Activated CD8-positive, alpha-beta memory T cell treated with anti-CD3 and anti-CD28 coated beads for 4 hours (primary cell): ENCODE measurements around the gene TRIO.

Experiments
- DNase-seq, 2 donors: peaks; one replicate each; pipeline ENCODE4 v3.0.0-alpha.2; 2020; ENCODE audit warnings: low read depth in 2 of 2

Gene TRIO

GRCh38 chr5:14436801-14437542 lies 293.8 kb downstream of the TRIO start:
- no peak for DNase-seq

- no peak for DNase-seq
These were observed 295.1 kb downstream of the TRIO start for GRCh38 chr5:14438195-14438606.

GRCh38 chr5:14439087-14439871 lies 296.1 kb downstream of the TRIO start:
- no peak for DNase-seq

GRCh38 chr5:14440223-14440581 lies 297.1 kb downstream of the TRIO start:
- DNase-seq: no peak

- DNase-seq: no peak
These were observed 297.7 kb downstream of the TRIO start for GRCh38 chr5:14440582-14441431.

GRCh38 chr5:14441641-14442040 lies 298.5 kb downstream of the TRIO start:
- no peak for DNase-seq

- no peak for DNase-seq
These were observed 299.4 kb downstream of the TRIO start for GRCh38 chr5:14442536-14442935.

- DNase-seq: no peak
These were observed 300.5 kb downstream of the TRIO start for GRCh38 chr5:14443671-14444093.

- DNase-seq: no peak
These were observed 301.0 kb downstream of the TRIO start for GRCh38 chr5:14444161-14444560.

- DNase-seq: no peak
These were observed 301.9 kb downstream of the TRIO start for GRCh38 chr5:14445013-14445412.

- no peak for DNase-seq
These were observed 302.6 kb downstream of the TRIO start for GRCh38 chr5:14445576-14446290.

- DNase-seq: no peak
These were observed 305.1 kb downstream of the TRIO start for GRCh38 chr5:14447958-14448911.

GRCh38 chr5:14449052-14449661 lies 306.0 kb downstream of the TRIO start:
- DNase-seq: no peak

- DNase-seq: no peak
These were observed 306.9 kb downstream of the TRIO start for GRCh38 chr5:14450018-14450524.

GRCh38 chr5:14450742-14451141 lies 307.6 kb downstream of the TRIO start:
- DNase-seq: no peak

GRCh38 chr5:14451871-14452270 lies 308.7 kb downstream of the TRIO start:
- DNase-seq: no peak

GRCh38 chr5:14452685-14453454 lies 309.7 kb downstream of the TRIO start:
- no peak for DNase-seq

- no peak for DNase-seq
These were observed 310.3 kb downstream of the TRIO start for GRCh38 chr5:14453481-14453880.

- DNase-seq: no peak
These were observed 312.7 kb downstream of the TRIO start for GRCh38 chr5:14455814-14456321.
